WI38 (cell line): Measurements from ENCODE around the gene POLR3GL.
"Not testable (repeated sequence)": the region's sequence is repeated elsewhere in the genome, so short reads cannot be mapped to it uniquely, and the experiment has no call there.

ENCODE experiments used
- H3K4me3 ChIP-seq: 2 replicates; pipeline ENCODE4 v1.5.1; 2011; ENCODE audit warnings: low read depth, mild to moderate bottlenecking, control low read depth, low read length
- CTCF ChIP-seq: IDR thresholded peaks from 2 replicates; pipeline ENCODE4 v1.5.1; 2012; ENCODE audit warnings: low read depth, mild to moderate bottlenecking, control low read depth, low read length

The POLR3GL gene

GRCh38 chr1:146022403-146023127 lies 58.1 kb downstream of the POLR3GL start:
- H3K4me3 ChIP-seq: no peak overlapping the region
- no peak for TF ChIP-seq CTCF

GRCh38 chr1:146025787-146026495 lies 61.5 kb downstream of the POLR3GL start:
- not testable (repeated sequence) for H3K4me3 ChIP-seq

GRCh38 chr1:146026650-146027049 lies 62.2 kb downstream of the POLR3GL start:
- not testable (repeated sequence) for H3K4me3 ChIP-seq
